ENCODE data around the gene SH3PXD2B.

Gene SH3PXD2B

DNA sequence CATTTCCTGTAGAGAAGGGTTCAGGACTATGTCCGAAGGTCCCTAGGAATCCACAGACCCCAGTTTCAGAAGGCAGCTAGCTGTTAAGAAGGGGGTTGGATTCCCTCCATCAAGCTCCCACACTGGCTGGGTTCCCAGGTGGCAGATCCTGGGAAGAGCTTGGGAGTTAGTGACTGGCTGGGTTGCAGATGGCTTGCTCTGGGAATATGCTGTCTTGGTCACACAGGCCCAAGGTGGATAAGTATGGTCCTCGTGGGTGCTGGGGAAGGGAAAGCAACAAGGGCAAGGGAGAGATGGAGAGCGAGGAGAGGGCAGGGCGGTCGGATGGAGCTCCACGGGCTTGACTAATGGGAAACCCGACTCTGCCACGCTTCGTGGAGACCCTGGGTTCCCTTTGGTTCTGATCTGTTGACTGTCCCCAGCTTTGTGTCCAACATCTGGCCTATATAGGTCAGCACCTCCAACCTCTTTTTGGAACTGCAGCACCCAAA, 17.4 kb downstream of the SH3PXD2B start:
- DNase-seq = no peak

DNA sequence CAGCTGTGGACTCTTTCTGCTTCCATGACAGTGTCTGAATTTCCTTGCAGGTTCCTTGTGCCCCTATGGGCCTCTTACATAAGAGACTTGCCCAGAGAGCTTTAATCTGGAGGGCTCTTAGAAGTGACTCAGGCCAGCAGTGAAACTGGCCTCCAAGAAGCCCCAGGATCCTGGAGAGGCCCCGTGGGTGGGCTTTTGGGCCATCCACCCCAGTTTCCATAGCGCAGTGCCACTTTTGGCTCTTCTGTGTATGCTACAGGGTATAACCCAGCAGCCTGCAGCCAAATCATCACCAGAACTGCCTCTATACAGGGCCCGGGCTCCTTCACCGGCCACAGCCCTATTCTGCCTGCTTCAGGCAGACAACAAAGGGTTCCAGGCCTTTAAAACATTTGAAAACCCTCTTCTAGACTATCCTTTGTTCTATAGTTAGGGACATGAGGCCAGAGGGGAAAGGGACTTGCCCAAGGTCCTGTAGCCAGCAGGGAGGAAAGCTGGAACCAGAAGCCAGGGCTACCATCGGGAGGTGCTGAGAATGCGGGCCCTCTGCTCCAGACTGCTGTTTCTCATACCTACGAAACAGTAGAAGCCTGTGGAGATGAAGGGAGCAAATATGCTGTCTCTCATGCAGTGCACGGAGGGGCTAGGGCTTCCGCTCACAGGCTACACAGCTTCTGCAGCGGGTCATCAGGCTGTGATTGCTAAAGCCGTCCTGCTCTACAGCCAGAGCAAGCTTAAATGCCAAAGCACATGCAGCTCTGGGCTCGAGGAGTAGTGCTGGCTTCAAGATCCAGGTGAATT, 18.0 kb downstream of the SH3PXD2B start:
- no peak for DNase-seq

DNA sequence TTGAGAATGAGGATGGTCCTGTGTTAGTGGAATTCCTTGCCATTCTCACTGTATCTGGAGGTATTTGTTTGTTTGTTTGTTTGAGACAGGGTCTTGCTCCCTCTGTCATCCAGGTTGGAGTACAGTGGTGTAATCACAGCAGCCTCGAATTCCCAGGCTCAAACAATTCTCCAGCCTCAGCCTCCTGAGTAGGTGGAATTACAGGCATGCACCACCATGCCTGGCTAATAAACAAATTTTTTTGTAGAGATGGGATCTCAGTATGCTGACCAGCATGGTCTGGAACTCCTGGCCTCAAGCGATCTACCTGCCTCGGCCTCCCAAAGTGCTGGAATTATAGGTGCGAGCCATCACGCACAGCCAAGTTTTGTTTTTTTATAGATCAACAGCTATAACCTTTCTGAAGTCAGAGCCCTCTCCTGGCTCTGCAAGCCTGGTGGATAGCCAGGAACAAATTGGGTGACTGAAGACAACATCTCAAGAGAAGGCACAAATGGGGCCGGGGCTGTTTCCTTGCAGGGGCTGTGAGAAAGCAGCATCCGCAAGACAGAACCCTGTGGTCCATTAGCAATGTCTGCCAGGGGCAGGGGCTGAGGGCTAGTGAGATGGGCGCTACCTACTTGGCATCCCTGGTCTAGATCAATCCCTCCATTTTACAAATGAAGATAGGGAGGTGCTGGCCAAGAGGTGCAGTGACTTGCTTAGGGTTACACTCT, 18.8 kb downstream of the SH3PXD2B start:
- DNase-seq = no peak

DNA sequence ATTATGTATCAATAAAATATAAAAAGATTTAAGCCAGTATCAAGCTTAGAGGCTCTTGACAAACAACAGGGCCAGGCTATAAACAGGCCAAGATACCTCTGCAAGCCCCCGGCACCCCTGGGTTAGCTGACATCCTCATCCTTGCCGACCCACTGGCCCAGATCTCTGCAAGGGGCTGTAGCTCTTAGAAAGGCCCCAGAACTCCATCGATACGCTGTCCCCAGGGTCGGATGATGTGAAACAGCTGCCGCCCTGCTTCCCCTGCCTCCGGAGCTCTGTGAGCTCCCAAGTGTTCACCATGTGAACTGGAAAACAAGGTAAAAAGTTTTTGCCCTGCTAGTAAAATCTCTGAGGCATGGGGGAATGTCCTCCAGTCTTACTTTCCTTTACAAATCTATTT, 20.1 kb downstream of the SH3PXD2B start:
- DNase-seq = no peak

DNA sequence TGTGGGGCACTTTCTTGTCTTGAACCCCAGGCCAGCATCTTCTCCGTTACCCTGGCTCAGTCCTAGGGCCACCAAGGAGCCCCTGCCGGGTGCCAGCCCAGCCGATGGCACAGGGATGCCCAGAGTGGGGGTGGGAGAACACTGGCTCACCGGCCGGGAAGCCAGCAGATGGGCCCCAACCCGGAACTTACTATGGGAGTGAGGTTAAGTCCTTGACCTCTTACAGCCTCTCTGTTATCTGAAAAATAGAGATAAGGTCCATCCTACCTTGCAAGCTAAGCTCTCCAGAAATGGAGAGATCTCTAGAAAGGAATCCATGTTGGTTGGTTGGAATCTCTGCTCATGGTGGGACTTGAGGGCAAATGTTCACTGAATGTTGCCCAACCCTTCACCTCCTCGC, 20.8 kb downstream of the SH3PXD2B start:
- DNase-seq = no peak

DNA sequence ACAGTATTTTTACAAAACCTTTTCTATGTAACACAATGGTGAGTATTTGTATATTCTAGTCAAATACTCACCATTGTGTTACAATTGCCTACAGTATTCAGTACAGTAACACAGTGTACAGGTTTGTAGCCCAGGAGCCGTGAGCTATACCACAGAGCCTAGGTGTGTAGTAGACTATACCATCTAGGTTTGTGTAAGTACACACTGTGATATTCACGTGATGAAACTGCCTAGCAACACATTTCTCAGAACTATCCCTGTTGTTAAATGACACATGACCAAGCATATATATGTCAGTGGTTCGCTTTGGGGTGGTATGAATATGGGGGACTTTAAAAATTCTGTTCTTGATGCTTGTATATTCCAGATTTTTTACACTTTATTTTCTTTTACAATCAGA, 21.3 kb downstream of the SH3PXD2B start:
- no peak for DNase-seq

DNA sequence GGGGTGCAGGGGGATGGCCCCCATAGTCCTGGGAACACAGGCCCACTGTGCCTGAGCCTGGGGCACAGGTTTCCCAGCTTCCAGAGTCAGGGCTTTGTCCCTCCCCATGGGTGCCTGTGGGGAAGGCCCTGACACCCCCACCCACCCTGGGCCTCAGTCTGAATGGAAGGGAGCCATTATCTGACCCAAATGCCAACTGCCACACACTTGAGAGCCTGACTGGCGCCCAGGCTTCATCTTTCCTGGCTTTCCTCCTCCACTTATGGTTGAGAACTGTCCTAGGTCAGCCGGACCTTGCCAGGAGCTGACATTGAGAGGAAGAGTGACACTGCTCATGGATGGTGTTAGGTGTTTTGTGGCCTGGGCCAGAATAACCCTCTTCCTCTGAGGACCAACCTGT, 24.0 kb downstream of the SH3PXD2B start:
- DNase-seq = no peak

DNA sequence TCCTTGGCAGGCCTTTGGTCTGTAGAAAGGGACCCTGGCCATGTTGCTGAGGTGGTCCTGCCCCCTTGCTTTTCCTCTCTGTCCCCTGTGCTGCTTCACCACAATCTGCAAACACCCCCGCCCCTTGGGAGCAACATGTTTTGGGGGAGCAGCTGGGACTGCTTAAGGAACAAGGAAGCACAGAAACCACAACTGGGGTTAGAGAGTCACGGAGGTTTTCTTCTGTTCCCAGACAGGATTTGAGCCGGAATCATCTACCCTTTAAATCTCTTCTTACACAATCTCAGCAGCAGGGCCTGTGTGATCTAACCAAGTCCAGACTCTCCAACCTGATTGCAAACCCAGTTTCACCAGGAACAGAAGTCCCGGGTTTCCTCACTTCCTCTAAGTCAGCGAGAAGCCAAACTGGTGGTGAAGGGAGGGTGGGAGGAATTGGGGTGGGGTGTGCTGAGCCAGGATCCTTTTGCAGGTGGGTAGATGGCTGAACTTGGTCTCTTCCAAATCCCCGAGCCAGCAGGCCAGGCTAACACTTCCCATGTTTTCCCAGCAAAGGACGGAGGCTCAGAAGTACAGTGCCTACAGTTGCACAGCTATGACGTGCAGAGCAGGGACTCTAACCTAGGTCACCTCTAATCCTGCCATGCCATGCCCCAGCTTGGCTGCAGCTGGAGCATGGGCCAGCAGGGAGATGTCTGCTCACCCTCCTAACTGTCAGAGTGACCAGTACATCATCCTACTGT, 25.0 kb downstream of the SH3PXD2B start:
- no peak for DNase-seq

DNA sequence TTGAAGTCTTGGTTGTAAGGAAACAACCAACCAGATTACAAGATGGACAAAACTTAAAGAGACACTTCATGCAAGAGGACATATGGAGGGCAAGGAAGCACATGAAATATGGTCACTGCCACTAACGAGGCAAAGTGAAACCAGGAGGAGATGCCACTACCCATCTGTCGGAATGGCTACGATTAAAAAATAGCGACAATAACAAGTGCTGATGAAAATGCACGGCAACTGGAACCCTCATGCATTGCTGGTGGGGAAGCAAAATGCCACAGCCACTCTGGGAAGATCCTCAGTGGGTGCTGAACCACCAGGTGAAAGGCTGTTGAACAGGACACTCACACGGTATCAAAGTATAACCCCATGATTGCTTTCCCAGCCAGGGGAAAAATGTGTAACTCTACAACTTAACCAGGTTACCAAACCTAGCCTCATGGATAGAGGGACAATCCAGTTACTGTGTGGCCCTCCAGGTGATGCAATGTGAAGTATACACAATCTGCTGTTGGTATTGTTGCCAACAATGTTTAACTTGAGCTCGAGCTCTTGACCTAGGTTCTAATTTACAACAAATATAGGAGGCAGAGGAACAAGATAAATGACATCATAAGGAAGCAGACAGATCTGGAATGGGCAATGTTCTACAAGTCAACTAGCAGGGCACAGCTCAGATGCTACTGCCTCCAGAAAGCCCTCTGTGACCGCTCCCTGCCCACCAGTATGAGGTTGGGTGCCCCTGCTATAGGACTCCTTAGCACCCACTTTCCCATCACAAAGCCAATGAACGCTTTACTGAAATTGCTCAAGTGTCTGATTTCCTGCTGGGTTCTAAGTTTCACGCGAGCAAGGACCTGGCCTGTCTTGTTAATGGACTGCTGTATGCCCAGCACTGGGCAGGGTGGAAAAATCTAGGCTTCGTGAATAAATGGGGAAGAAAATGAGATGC, 25.8 kb downstream of the SH3PXD2B start:
- no peak for DNase-seq

DNA sequence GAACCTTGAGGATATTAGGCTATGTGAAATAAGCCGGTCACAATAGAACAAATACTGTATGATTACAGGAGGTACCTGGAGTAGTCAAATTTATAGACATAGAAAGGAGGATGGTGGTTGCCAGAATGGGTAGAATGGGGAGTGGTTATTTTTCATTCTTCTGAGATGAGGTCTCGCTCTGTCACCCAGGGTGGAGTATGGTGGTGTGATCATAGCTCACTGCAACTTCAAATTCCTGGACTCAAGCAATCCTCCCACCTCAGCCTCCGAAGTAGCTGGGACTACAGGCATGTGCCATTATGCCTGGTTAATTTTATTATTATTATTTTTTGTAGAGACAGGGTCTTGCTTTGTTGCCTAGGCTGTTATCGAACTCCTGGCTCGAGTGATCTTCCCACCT, 27.1 kb downstream of the SH3PXD2B start:
- DNase-seq = peak; percentile 66

DNA sequence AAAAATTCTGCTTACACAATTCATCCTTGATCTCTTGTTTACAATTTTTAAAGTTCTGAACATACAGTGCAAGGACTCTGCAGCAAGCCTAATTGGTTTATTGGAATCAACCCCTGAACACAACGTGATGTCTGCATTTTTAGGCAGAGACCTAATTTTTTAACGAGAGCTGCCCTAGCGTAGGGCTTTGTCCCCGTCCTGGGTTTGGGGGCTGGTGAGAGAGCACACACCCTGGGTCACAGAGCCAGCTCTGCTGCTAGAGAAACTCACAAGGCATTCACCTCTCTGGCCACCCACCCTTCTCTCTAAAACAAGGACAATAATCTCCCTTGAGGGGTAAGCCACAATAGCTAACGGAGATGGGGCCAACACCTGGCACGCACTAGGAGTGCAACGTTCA, 28.2 kb downstream of the SH3PXD2B start:
- DNase-seq = no peak

DNA sequence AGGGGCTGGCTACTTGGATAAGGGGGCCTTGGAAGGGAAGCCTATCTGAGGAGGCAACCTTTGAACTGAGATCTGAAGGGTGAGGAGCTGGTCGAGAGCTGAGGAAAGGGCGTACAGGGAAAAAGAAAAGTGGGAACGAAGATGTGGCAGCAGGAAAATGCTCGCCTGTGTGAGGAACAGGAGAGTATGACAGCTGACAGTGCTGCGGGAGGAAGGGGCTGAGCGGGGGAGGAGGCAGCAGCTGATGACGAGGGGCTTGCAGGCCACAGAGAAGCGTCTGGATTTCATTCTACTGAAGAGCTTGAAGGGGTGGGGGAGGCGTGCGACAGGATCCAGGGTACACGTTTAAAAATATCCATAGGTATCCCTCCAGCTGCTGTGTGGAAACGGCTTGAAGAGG, 28.9 kb downstream of the SH3PXD2B start:
- no peak for DNase-seq

DNA sequence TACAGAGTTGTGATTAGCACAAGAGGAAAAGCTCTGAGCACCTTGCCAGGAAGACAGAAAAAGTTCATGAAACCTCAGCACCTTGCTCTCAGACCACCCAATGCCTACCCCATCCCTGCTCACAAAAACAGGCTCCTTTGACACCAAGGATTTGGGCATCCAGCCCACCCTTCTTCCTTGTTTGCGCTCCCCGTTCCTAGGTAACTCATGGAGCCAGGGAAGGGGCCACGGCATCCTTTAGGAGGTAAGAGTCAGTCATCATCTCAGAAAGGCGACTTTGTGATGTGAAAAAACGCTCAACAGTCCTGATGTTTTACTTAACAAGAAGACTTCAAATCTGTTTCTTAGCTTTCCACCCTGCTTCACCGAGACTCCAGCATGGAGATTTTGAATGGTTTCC, 29.5 kb downstream of the SH3PXD2B start:
- no peak for DNase-seq

DNA sequence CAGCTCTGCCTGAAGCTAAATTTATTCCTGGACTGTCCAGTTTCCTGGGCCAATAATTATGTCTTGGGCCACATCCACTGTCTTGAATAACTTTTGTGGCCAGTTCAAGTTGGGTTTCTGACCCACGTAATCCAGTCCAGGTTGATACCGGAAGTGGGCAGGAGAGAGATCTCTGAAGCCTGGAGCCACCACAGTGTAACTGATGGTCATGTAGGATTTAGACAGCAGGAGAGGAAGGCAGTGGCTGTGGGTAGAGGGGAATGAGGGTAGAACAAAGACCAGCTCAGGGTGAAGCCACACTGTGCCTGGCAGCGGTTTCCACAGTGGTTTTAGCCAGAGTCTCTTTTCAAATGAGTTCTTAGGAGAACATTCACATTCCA, 30.2 kb downstream of the SH3PXD2B start:
- DNase-seq = no peak

DNA sequence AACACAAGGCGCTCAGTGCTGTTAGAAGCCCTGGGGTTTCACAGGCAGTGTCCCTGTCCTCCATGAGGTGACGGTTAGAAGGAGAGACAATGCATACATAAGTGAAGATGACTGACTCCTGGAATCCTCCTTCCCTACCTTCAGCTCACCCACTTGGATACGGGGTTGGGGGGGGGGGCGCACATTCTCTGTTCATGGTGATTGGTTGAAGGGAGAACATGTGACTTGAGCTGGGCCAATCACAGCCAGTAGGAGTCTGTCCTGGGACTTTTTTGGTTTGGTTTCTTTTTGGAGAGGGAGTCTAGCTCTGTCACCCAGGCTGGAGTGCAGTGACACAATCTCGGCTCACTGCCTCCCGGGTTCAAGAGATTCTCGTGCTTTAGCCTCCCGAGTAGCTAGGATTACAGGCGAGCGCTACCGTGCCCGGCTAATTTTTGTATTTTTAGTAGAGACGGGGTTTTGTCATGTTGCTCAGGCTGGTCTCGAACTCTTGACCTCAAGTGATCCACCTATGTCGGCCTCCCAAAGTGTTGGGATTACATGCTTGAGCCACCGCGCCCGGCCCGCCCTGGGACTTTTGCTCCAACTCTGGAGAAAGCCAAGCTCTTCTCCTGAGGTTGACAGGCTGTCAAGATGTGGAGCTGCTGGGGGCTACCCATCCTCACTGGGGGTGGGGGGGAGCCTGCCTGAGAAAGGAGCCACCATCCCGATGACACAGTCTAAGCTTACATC, 30.8 kb downstream of the SH3PXD2B start:
- DNase-seq = no peak

DNA sequence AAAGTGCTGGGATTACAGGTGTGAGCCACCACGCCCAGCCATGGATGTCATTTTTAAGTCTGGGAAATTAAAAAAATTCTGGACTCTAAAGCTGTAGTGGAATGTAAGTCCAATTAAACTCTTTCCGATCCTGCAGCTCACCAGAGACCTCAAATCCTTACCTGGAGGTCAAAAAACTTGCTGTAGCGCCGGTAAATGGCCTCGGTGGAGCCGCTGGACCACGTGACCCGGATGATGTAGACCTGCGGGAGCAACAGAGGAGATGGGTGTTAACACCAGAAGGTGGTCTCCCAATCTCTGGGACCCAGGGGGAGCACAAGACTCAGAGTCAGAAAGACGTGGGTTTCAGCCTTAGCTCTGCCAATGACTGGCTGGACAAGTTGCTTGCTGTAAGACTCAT, 32.1 kb downstream of the SH3PXD2B start:
- no peak for DNase-seq

DNA sequence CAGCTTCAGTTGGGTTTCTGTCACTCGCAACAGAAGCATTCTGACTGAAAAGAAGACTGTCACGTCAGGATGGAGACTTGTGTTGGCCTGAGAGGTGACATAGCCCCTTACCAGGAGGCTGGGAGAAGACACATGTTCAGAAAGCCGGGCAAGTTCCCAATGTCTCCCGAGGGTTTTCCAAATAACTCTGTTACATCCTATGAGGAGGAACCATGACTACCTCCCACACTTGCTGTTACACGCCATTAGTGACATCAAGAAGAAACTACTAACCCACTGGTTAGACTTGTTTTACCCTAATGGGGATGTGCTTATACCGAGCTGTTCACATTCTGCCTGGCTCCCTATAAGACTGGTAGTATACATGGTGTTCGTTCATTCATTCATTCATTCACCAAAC, 33.3 kb downstream of the SH3PXD2B start:
- DNase-seq = no peak

DNA sequence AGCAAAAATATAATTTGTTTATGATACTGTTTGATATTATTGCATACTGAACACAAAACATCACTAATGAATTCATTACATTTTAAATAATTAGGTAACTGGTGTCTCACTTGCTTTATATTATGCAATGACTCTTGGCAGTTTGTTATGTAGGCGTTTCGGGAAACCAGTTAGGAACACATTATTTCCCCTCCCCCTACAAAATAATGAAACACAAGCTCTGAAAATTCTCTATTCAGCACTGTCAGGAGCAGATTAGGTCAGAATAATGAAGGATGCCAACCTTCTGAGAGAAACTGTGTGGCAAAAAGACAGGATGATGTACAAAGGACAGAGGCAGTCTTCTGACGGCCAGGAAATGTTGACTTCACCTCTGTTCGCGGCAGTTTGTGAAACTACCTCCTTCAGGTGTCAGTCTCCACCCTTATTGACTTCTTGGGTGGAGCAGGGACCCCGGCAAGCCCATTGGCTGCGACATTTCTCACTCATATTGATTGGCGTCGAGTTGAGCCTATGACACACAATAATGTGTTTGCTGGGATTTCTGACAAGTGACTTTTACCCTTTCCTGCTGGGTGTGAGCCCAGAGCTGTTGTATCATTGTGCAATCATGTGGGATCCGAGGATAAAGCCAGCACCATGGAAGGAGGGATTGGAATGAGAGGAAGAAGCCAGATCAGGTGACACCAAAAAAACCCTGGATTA, 33.9 kb downstream of the SH3PXD2B start:
- peak; percentile 84 for DNase-seq

DNA sequence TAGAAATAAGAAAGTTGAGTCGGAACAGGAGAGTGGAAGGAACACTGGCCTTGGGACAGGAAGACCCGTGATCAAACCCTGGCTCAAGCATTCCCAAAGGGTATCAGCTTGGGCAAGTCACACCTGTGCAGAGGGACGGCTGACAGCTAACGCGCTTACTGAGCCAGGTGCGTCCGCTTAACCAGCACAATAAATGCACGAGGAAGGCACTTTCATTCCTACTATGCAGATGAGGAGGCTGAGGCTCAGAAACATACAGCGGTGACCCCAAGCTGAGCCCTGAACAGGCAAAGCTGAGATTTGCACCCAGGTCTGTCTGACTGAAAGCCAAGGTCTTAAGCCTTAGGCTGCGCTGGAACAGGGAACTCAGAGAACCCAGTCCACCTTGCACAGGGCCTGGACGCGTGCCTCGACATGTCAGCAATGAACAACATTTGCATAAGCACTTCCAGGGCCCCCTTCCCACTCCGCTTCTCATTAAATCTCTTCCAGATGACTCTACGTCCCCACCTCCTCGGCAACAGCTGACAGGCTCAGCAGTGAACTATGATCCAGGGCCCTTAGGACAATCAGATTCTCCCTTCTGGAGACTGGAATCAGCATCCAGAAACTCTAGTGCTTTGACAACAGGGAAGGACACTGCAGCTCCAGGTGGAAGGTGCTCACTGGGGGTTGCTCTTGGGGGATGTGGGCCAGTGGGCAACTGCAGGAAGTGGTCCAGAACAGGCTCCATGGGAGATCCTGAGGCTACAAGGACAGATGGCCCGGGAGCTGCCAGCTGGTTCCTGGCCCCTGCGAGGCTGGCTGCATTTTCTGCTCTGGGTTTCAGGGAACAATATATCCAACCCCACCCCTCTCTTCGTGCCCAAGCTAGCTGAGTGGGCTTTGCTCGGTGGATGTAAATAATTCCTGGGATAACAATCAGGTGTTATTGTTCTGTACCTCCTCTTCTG, 35.2 kb downstream of the SH3PXD2B start:
- no peak for DNase-seq

Measured in fibroblast of skin of back (primary cell).